ENCODE results near the gene IQCB1.

- TF ChIP-seq CTCF (IDR thresholded peaks at IDR 0.05) (no peak), POLR2A (IDR thresholded peaks at IDR 0.05) (no peak), EP300 (IDR thresholded peaks at IDR 0.05) (no peak)
Observed at GRCh38 chr3:121834157-121834670, 646 bp downstream of the IQCB1 start.
